HepG2 (cell line): ENCODE measurements around the gene NABP1. TPM values are rescaled to one million over a fixed set of nuclear protein-coding genes. Genes with fewer than 3 reads are reported as not detected.

ENCODE experiments used
- ARID5B ChIP-seq: IDR thresholded peaks from 2 replicates; pipeline ENCODE4 v1.4.0; 2020; ENCODE audit warnings: mild to moderate bottlenecking, missing genetic modification reagents
- BCL6 ChIP-seq: IDR thresholded peaks from 2 replicates; pipeline ENCODE4 v1.6.1; 2016; ENCODE audit warnings: missing genetic modification reagents, missing compliant biosample characterization
- CREB1 ChIP-seq, 2 experiments: fragments of 450-650 bp in 1 of 2; IDR thresholded peaks; 2 replicates each; pipeline ENCODE4 v1.6.1; 2016 to 2017; ENCODE audit warnings: control low read depth in 1 of 2, mild to moderate bottlenecking in 1 of 2, missing compliant biosample characterization in 1 of 2, missing genetic modification characterization in 1 of 2
- FOSL2 ChIP-seq: sonication (generic); formaldehyde crosslinking; IDR thresholded peaks from 2 replicates; pipeline ENCODE4 v1.4.0; 2020; ENCODE audit warnings: missing genetic modification reagents
- FOXA1 ChIP-seq, 2 experiments: fragments of 450-650 bp in 1 of 2; sonication (generic) in 1 of 2; formaldehyde crosslinking in 1 of 2; IDR thresholded peaks; 2 replicates each; pipeline versions ENCODE4 v1.4.0 to v1.6.1; 2016 to 2020; ENCODE audit warnings: missing genetic modification reagents in 1 of 2
- FOXA3 ChIP-seq: IDR thresholded peaks from 2 replicates; pipeline ENCODE4 v1.6.1; 2016; ENCODE audit warnings: missing genetic modification reagents, missing compliant biosample characterization
- FOXP1 ChIP-seq, 2 experiments: fragments of 450-650 bp in 1 of 2; IDR thresholded peaks; 2 replicates each; pipeline ENCODE4 v1.6.1; 2017 to 2018; ENCODE audit warnings: antibody characterized with exemption in 1 of 2
- HNF1B ChIP-seq: sonication (generic); formaldehyde crosslinking; IDR thresholded peaks from 2 replicates; pipeline ENCODE4 v1.5.1; 2020; ENCODE audit warnings: mild to moderate bottlenecking, moderate library complexity, missing genetic modification reagents
- HOMEZ ChIP-seq: IDR thresholded peaks from 2 replicates; pipeline ENCODE4 v1.6.1; 2016; ENCODE audit warnings: low read depth
- KLF9 ChIP-seq: IDR thresholded peaks from 2 replicates; pipeline ENCODE4 v1.6.1; 2016; ENCODE audit warnings: low read depth
- MBD4 ChIP-seq: IDR thresholded peaks from 2 replicates; pipeline ENCODE4 v1.6.1; 2012; ENCODE audit warnings: low read length, inconsistent platforms, borderline replicate concordance
- NFKBIZ ChIP-seq: IDR thresholded peaks from 2 replicates; pipeline ENCODE4 v1.6.1; 2018; ENCODE audit warnings: missing genetic modification reagents, missing compliant biosample characterization
- RBAK ChIP-seq: sonication (generic); formaldehyde crosslinking; IDR thresholded peaks from 2 replicates; pipeline ENCODE4 v1.5.1; 2020; ENCODE audit warnings: mild to moderate bottlenecking, missing genetic modification reagents
- RXRB ChIP-seq: IDR thresholded peaks from 2 replicates; pipeline ENCODE4 v1.6.1; 2016; ENCODE audit warnings: borderline replicate concordance, missing genetic modification reagents, missing compliant biosample characterization
- SAFB2 ChIP-seq: sonication (generic); formaldehyde crosslinking; IDR thresholded peaks from 2 replicates; pipeline ENCODE4 v1.5.1; 2020; ENCODE audit warnings: missing genetic modification reagents, low read depth, mild to moderate bottlenecking, borderline replicate concordance
- SMAD3 ChIP-seq: sonication (generic); formaldehyde crosslinking; IDR thresholded peaks from 2 replicates; pipeline ENCODE4 v1.4.0; 2020; ENCODE audit warnings: missing genetic modification reagents
- SOX5 ChIP-seq: IDR thresholded peaks from 2 replicates; pipeline ENCODE4 v1.6.1; 2016; ENCODE audit warnings: borderline replicate concordance
- TARDBP ChIP-seq: sonication (generic); formaldehyde crosslinking; IDR thresholded peaks from 2 replicates; pipeline ENCODE4 v1.8.0; 2022; ENCODE audit warnings: mild to moderate bottlenecking, missing genetic modification reagents
- YY1 ChIP-seq: IDR thresholded peaks from 2 replicates; pipeline ENCODE4 v1.6.1; 2011; ENCODE audit warnings: low read length, low read depth, moderate library complexity, mild to moderate bottlenecking; ENCODE audit not compliant: insufficient read depth, insufficient replicate concordance
- ZC3H13 ChIP-seq: sonication (generic); formaldehyde crosslinking; IDR thresholded peaks from 2 replicates; pipeline ENCODE4 v1.8.1; 2023; ENCODE audit warnings: mild to moderate bottlenecking, missing genetic modification reagents, moderate library complexity
- ZFP36L1 ChIP-seq: sonication (generic); formaldehyde crosslinking; IDR thresholded peaks from 2 replicates; pipeline ENCODE4 v1.8.0; 2022; ENCODE audit warnings: mild to moderate bottlenecking, missing genetic modification reagents, moderate library complexity
- ZMYM2 ChIP-seq: sonication (generic); formaldehyde crosslinking; IDR thresholded peaks from 2 replicates; pipeline ENCODE4 v1.8.0; 2022; ENCODE audit warnings: mild to moderate bottlenecking, missing genetic modification reagents
- ZNF678 ChIP-seq: sonication (generic); formaldehyde crosslinking; IDR thresholded peaks from 2 replicates; pipeline ENCODE4 v1.4.0; 2020; ENCODE audit warnings: mild to moderate bottlenecking, missing genetic modification reagents
- polyA plus RNA-seq, 8 experiments: library from polyadenylated mRNA; depleted of rRNA in 3 of 8; stranded (reverse) in 7 of 8; unstranded in 1 of 8; fragments of >200 nt; fragmentation: Illumina TruSeq in 4 of 8; extraction: Trizol in 4 of 8; gene quantifications; 2 replicates each; pipeline versions ENCODE4 v1.2.1 to v1.2.3, GENCODE V29; 2011 to 2016; ENCODE audit warnings: low read depth in 4 of 8, missing spikeins in 1 of 8, mixed read lengths in 1 of 8; ENCODE audit not compliant: insufficient read depth in 1 of 8
- total RNA-seq, 5 experiments: library from RNA; depleted of rRNA; stranded (reverse); fragments of >200 nt; fragmentation: Illumina TruSeq; extraction: Trizol; gene quantifications; 2 replicates each; pipeline ENCODE4 v1.2.3, GENCODE V29; 2016; ENCODE audit warnings: low read depth in 1 of 5

Gene NABP1
- total and polyA plus RNA-seq, 2 of the 13 experiments (the other 11 are each of a cell fraction or from before 2014, with no cell fraction given) = 14.9 to 19.8 TPM

GRCh38 chr2:191688934-191689695, 11.2 kb downstream of the NABP1 start (continued):
- no peak for TF ChIP-seq RBAK (CRISPR knock-in tag)
- no peak for TF ChIP-seq FOXP1 (IDR thresholded peaks at IDR 0.05)
- peak; percentile 45; the same call in 1 of the 2 replicates for TF ChIP-seq FOXP1 (CRISPR knock-in tag; IDR thresholded peaks at IDR 0.05)
- TF ChIP-seq KLF9 (CRISPR knock-in tag) = no peak
- no peak for TF ChIP-seq ZNF678 (CRISPR knock-in tag)
- TF ChIP-seq ZC3H13 = no peak
- TF ChIP-seq NFKBIZ = no peak
- peak; percentile 64 for TF ChIP-seq ARID5B (CRISPR knock-in tag)
- TF ChIP-seq HOMEZ = peak; percentile 41; the same call in 1 of the 2 replicates
- peak; percentile 51 for TF ChIP-seq FOXA3 (CRISPR knock-in tag)
- TF ChIP-seq HNF1B = 0 out of 2 replicates have a peak, but pooled peaks have one; percentile 63
- TF ChIP-seq FOXA1 (IDR thresholded peaks at IDR 0.05) = no peak
- 0 out of 2 replicates have a peak, but pooled peaks have one; percentile 24 for TF ChIP-seq FOXA1 (CRISPR knock-in tag; IDR thresholded peaks at IDR 0.05)
- TF ChIP-seq BCL6 (CRISPR knock-in tag) = peak; percentile 47
- peak; percentile 83 for TF ChIP-seq FOSL2 (CRISPR knock-in tag)
- peak; percentile 31; the same call in 1 of the 2 replicates for TF ChIP-seq RXRB (CRISPR knock-in tag)
- TF ChIP-seq CREB1 (IDR thresholded peaks at IDR 0.05) = no peak
- 0 out of 2 replicates have a peak, but pooled peaks have one; percentile 49 for TF ChIP-seq CREB1 (CRISPR knock-in tag; IDR thresholded peaks at IDR 0.05)
- 0 out of 2 replicates have a peak, but pooled peaks have one; percentile 20 for TF ChIP-seq TARDBP (CRISPR knock-in tag)
- TF ChIP-seq SOX5 (CRISPR knock-in tag) = peak; percentile 87
- 0 out of 2 replicates have a peak, but pooled peaks have one; percentile 20 for TF ChIP-seq SMAD3 (CRISPR knock-in tag)
- no peak for TF ChIP-seq SAFB2 (CRISPR knock-in tag)
- no peak for TF ChIP-seq ZMYM2 (CRISPR knock-in tag)
- TF ChIP-seq YY1 = no peak
- peak; percentile 51; the same call in 1 of the 2 replicates for TF ChIP-seq MBD4
- no peak for TF ChIP-seq ZFP36L1 (CRISPR knock-in tag)
